ENCODE data around the gene TAGLN.
"Not testable (repeated sequence)": the region's sequence is repeated elsewhere in the genome, so short reads cannot be mapped to it uniquely, and the experiment has no call there.

Gene TAGLN

DNA sequence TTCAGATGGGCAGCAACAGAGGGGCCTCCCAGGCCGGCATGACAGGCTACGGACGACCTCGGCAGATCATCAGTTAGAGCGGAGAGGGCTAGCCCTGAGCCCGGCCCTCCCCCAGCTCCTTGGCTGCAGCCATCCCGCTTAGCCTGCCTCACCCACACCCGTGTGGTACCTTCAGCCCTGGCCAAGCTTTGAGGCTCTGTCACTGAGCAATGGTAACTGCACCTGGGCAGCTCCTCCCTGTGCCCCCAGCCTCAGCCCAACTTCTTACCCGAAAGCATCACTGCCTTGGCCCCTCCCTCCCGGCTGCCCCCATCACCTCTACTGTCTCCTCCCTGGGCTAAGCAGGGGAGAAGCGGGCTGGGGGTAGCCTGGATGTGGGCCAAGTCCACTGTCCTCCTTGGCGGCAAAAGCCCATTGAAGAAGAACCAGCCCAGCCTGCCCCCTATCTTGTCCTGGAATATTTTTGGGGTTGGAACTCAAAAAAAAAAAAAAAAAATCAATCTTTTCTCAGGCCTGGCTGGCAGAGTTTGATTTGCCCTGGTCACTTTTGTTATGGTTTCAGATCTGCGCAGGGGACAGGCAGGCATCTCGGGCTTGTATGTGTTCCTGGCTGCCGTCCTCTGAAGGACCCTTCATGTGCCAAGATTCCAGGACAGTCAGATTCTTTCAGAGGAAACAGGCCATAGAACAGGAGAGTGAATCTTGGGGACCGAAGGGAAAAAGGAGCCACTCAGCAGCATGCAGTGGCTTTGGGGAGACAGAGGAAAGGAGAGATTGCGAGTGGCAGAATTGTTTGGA is 5.3 kb downstream of the TAGLN start:
- Histone ChIP-seq H3K4me2 (ENCODE audit: low read length) (no peak overlapping the region), H3K4me1 (ENCODE audit: low read length) (no peaks in the 10 kb centered on the region), H2AFZ (ENCODE audit: low read depth, low read length) (no peak overlapping the region), H3K36me3 (replicated peaks; ENCODE audit: low read depth, low read length) (peaks cover 4% of the 10 kb centered on the region), H4K20me1 (ENCODE audit: insufficient read depth, low read length) (no peaks in the 10 kb centered on the region), H3K9ac (ENCODE audit: low read length) (no peak overlapping the region), H3K79me2 (ENCODE audit: low read length) (no peaks in the 10 kb centered on the region), H3K4me3 (ENCODE audit: low read length) (no peak overlapping the region), H3K27ac (ENCODE audit: low read length) (no peak overlapping the region), H3K27me3 (ENCODE audit: low read depth, low read length) (no peaks in the 10 kb centered on the region), H3K9me3 (ENCODE audit: insufficient read depth, low read length) (no peaks in the 10 kb centered on the region)
- TF ChIP-seq EZH2phosphoT487 (IDR thresholded peaks at IDR 0.05; ENCODE audit: low read depth) = no peak
- TF ChIP-seq, protein P1, sequence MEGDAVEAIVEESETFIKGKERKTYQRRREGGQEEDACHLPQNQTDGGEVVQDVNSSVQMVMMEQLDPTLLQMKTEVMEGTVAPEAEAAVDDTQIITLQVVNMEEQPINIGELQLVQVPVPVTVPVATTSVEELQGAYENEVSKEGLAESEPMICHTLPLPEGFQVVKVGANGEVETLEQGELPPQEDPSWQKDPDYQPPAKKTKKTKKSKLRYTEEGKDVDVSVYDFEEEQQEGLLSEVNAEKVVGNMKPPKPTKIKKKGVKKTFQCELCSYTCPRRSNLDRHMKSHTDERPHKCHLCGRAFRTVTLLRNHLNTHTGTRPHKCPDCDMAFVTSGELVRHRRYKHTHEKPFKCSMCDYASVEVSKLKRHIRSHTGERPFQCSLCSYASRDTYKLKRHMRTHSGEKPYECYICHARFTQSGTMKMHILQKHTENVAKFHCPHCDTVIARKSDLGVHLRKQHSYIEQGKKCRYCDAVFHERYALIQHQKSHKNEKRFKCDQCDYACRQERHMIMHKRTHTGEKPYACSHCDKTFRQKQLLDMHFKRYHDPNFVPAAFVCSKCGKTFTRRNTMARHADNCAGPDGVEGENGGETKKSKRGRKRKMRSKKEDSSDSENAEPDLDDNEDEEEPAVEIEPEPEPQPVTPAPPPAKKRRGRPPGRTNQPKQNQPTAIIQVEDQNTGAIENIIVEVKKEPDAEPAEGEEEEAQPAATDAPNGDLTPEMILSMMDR (IDR thresholded peaks at IDR 0.05; ENCODE audit: low read depth, low read length) = no peak

DNA sequence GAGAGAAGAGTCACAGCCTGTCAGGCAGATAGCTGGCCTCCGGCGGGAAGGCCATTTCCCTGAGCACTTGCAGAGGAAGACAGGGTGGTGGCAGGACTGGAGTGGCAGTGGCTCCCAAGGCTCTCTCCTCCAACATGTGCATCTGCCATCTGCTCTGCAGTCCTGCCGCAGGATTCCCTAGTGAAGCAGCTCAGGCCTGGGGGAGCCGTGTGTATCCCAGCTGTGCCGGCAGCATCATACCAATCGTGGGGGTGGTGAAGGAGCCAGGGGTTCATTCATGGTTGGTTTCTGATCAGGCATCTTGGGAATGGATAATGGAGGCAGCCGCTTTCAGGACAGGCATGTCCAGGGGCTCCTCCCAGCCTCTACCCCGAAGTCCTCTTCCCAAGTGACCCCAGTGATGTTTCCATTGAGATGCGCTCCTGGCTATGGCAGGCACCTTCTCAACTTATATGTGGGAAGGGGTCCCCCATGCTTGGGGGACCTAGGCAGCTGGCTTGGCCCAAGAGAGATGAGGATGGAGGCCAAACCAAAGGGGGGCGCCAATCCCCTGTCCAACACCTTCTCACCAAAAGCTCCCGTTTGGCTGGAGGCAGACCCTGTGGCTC is 6.1 kb downstream of the TAGLN start:
- TF ChIP-seq EZH2phosphoT487 (IDR thresholded peaks at IDR 0.05; ENCODE audit: low read depth) = no peak
- TF ChIP-seq, protein P1 (IDR thresholded peaks at IDR 0.05; ENCODE audit: low read depth, low read length) = no peak
- Histone ChIP-seq H4K20me1 (ENCODE audit: insufficient read depth, low read length) (no peaks in the 10 kb centered on the region), H3K79me2 (ENCODE audit: low read length) (no peaks in the 10 kb centered on the region), H3K9ac (ENCODE audit: low read length) (no peak overlapping the region), H3K27ac (ENCODE audit: low read length) (no peak overlapping the region), H3K4me2 (ENCODE audit: low read length) (no peak overlapping the region), H2AFZ (ENCODE audit: low read depth, low read length) (no peak overlapping the region), H3K36me3 (replicated peaks; ENCODE audit: low read depth, low read length) (peaks cover 4% of the 10 kb centered on the region), H3K27me3 (ENCODE audit: low read depth, low read length) (no peaks in the 10 kb centered on the region), H3K4me1 (ENCODE audit: low read length) (no peaks in the 10 kb centered on the region), H3K4me3 (ENCODE audit: low read length) (no peak overlapping the region), H3K9me3 (ENCODE audit: insufficient read depth, low read length) (no peaks in the 10 kb centered on the region)

DNA sequence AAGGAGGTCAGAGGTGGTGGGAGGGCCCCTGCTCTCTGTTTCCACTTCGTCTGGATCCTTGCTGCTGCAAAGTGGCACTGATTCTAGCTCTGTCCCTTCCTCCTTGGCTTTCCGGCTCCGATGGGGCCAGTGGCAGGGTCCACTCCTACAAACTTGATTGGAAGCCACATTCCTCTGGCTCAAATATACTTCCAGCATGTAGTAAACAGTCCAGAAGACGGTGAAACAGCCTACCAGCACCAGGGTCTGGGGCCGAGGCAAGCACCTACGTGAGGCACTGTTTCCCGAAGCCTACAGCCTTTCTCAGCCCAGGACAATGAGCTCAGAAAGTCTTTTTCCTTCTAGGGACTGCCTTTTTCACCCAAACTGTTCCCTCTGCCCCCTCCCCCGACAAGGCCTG is 6.9 kb downstream of the TAGLN start:
- not testable (repeated sequence) for H3K4me3 ChIP-seq (ENCODE audit: low read length); H3K27ac ChIP-seq (ENCODE audit: low read length); H3K4me2 ChIP-seq (ENCODE audit: low read length); H2AFZ ChIP-seq (ENCODE audit: low read depth, low read length); H3K36me3 ChIP-seq (replicated peaks; ENCODE audit: low read depth, low read length); H3K27me3 ChIP-seq (ENCODE audit: low read depth, low read length); H3K9me3 ChIP-seq (ENCODE audit: insufficient read depth, low read length); H4K20me1 ChIP-seq (ENCODE audit: insufficient read depth, low read length); H3K4me1 ChIP-seq (ENCODE audit: low read length); H3K79me2 ChIP-seq (ENCODE audit: low read length); H3K9ac ChIP-seq (ENCODE audit: low read length)

DNA sequence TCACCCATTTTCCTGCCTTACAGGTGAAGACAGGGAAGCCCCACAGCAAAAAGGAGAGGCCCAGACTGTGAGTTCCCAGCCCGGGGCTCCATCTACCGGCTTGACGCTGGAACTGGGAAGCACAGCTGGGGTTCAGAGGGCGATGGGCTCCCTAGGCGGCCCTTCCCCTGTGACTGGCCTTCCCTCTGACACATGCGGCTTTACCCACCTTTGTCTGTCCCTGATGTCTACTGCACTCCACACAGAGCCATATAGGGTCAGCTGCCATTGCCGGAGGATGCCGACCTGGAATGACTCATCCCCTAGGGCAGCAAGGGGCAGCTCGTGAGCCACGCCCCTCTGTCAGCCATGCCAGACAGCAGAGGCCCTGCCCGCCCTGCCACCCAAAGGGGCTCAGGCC is 7.7 kb downstream of the TAGLN start:
- not testable (repeated sequence) for H3K27ac ChIP-seq (ENCODE audit: low read length); H3K4me2 ChIP-seq (ENCODE audit: low read length); H3K36me3 ChIP-seq (replicated peaks; ENCODE audit: low read depth, low read length); H3K27me3 ChIP-seq (ENCODE audit: low read depth, low read length); H3K9ac ChIP-seq (ENCODE audit: low read length); H4K20me1 ChIP-seq (ENCODE audit: insufficient read depth, low read length); H3K4me3 ChIP-seq (ENCODE audit: low read length); H3K4me1 ChIP-seq (ENCODE audit: low read length); H2AFZ ChIP-seq (ENCODE audit: low read depth, low read length); H3K9me3 ChIP-seq (ENCODE audit: insufficient read depth, low read length); H3K79me2 ChIP-seq (ENCODE audit: low read length)

DNA sequence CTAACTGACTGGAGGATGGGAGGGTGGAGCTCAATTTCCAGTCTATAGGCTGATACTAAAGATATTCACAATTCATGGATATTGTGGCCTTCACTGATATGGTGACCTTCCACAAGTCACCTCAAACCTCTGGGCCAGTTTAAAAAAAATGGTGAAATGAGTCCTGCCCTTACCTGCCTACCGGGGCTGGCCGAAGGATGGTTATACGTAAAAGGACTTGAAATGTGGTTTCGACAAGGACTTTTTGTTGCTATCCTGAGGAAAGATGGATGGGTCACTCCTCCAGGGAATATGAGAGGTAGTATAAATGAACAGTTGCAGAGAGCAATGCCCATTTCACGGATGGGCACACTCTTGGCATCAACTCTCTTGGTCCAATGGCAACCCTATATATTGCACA is 8.3 kb downstream of the TAGLN start:
- not testable (repeated sequence) for H3K4me2 ChIP-seq (ENCODE audit: low read length); H4K20me1 ChIP-seq (ENCODE audit: insufficient read depth, low read length); H3K9me3 ChIP-seq (ENCODE audit: insufficient read depth, low read length); H3K4me1 ChIP-seq (ENCODE audit: low read length); H3K79me2 ChIP-seq (ENCODE audit: low read length); H3K27me3 ChIP-seq (ENCODE audit: low read depth, low read length); H3K36me3 ChIP-seq (replicated peaks; ENCODE audit: low read depth, low read length); H3K4me3 ChIP-seq (ENCODE audit: low read length); H2AFZ ChIP-seq (ENCODE audit: low read depth, low read length); H3K27ac ChIP-seq (ENCODE audit: low read length); H3K9ac ChIP-seq (ENCODE audit: low read length)

DNA sequence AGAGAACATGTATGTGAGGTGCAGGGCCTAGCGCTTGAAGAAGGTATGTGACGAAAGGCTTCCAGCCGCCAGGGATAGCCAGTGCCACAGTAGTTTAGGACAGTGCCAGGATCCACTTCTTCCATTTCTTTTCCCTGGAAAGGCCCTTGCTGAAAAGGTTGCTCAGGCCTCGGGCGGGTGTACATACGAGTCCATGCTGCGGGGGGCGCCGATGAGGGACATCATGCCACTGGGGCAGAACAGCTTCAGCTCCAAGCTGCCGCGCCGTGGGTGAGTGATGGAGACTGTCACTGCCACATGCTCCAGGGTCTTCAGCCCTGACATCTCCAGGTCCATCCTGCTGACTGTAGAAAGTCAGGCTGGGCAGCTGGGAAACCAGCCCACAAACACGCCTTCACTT is 9.5 kb downstream of the TAGLN start:
- H3K4me1 ChIP-seq (ENCODE audit: low read length); H3K27me3 ChIP-seq (ENCODE audit: low read depth, low read length); H3K79me2 ChIP-seq (ENCODE audit: low read length); H4K20me1 ChIP-seq (ENCODE audit: insufficient read depth, low read length); H3K9ac ChIP-seq (ENCODE audit: low read length); H3K27ac ChIP-seq (ENCODE audit: low read length); H3K4me3 ChIP-seq (ENCODE audit: low read length); H3K9me3 ChIP-seq (ENCODE audit: insufficient read depth, low read length); H2AFZ ChIP-seq (ENCODE audit: low read depth, low read length); H3K4me2 ChIP-seq (ENCODE audit: low read length): not testable (repeated sequence)
- peaks cover 11% of the 10 kb centered on the region for H3K36me3 ChIP-seq (replicated peaks; ENCODE audit: low read depth, low read length)

DNA sequence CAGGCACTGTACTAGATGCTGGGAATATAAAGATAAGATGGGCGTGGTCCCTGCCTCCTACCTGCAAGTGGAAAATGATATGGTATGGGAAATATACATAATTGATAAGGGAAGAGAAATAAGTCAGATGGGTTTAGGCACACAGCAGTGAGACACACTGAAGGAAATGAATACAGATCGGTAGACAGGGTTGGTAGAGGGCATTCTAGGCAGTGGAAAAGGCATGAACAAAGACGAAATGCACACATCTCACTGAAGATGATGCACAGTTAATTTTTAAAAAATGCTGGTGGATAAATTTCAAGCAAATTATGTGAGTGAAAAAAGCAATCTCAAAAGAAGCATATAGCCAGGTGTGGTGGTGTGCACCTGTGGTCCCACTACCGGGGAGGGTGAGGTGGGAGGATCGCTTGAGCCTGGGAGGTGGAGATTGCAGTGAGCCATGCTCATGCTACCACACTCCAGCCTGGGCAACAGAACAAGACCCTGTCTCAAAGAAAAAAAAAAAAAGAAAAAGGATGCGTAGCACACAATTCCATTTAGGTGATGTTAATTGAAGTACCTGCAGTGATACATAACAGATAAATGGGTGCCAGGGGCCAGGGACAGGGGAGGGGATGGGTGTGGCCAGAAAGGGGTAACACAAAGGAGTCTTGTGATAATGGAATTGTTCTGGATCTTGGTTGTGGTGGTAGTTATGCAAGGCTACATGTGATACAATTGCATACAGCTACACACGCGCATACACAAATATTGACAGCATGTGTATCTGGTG is 10.4 kb downstream of the TAGLN start:
- H4K20me1 ChIP-seq (ENCODE audit: insufficient read depth, low read length); H3K4me3 ChIP-seq (ENCODE audit: low read length): not testable (repeated sequence)

More for the DNA sequence above, 10.4 kb downstream of the TAGLN start:
- not testable (repeated sequence) for H3K27me3 ChIP-seq (ENCODE audit: low read depth, low read length); H3K4me1 ChIP-seq (ENCODE audit: low read length); H3K4me2 ChIP-seq (ENCODE audit: low read length); H3K79me2 ChIP-seq (ENCODE audit: low read length); H3K9me3 ChIP-seq (ENCODE audit: insufficient read depth, low read length); H3K27ac ChIP-seq (ENCODE audit: low read length); H2AFZ ChIP-seq (ENCODE audit: low read depth, low read length); H3K9ac ChIP-seq (ENCODE audit: low read length)
- peaks cover 13% of the 10 kb centered on the region for H3K36me3 ChIP-seq (replicated peaks; ENCODE audit: low read depth, low read length)

Measured in OCI-LY3 (cell line).